Dermis blood vessel endothelial cell (primary cell): ENCODE measurements around the gene CTSG. TPM values are rescaled to one million over a fixed set of nuclear protein-coding genes. Genes with fewer than 3 reads are reported as not detected.
"Not testable (repeated sequence)": the region's sequence is repeated elsewhere in the genome, so short reads cannot be mapped to it uniquely, and the experiment has no call there.

ENCODE experiments used
- DNase-seq: peaks from one replicate; pipeline ENCODE4 v3.0.0; 2010
- total RNA-seq: library from RNA; depleted of rRNA; stranded (reverse); fragments of >200 nt; gene quantifications from 2 replicates; pipeline ENCODE4 v1.2.3, GENCODE V29; 2014

CTSG gene
- total RNA-seq, 1 donor from 2014 or later, result not detected

- DNase-seq, result no peak
These were observed 33.6 kb downstream of the CTSG start for GRCh38 chr14:24542346-24542936.

- DNase-seq, result no peak
These were observed 40.3 kb downstream of the CTSG start for GRCh38 chr14:24535737-24536136.

DNA sequence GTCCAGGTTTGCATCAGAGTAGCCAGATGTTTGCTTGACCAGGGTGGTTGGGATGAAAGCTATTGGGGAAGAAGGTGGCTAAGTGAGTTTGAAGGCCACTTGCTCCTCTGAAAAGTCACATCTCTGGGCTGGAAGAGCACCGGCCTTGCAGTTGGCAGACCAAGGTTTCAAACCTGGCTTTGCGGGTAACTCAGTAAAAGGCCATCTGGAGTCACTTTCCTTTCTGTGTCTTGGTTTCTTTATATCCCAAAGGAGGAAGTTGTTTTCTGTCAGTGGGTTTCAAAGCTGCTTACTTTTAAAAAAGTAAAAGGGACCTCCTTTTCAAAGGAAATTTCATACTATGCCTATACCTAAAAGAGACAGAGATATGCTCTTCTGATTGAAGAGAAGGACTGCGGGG lies 41.8 kb downstream of the CTSG start:
- no peak for DNase-seq

DNA sequence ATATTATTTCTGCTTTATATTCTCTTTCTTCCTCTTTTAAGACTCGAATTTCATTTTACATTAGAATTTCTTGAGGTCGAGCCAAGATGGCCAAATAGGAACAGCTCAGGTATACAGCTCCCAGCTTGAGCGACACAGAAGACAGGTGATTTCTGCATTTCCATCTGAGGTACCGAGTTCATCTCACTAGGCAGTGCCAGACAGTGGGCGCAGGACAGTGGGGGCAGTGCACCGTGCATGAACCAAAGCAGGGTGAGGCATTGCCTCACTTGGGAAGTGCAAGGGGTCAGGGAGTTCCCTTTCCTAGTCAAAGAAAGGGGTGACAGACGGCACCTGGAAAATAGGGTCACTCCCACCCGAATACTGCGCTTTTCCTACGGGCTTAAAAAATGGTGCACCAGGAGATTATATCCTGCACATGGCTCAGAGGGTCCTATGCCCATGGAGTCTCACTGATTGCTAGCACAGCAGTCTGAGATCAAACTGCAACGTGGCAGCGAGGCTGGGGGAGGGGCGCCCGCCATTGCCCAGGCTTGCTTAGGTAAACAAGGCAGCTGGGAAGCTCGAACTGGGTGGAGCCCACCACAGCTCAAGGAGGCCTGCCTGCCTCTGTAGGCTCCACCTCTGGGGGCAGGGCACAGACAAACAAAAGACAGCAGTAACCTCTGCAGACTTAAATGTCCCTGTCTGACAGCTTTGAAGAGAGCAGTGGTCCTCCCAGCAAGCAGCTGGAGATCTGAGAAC lies 50.0 kb downstream of the CTSG start:
- not testable (repeated sequence) for DNase-seq

Other genes with a start within 250 kb of the CTSG start
- 68.4 and 138 TPM in 2 replicates for gene ADCY4, start 241.2 kb downstream of the CTSG start, total RNA-seq
- 4.7 and 5.8 TPM in 2 replicates for gene RIPK3, start 236.3 kb downstream of the CTSG start, total RNA-seq
- gene NFATC4, start 208.1 kb downstream of the CTSG start, total RNA-seq, result 8.8 and 11.1 TPM in 2 replicates
- 12.6 and 17.0 TPM in 2 replicates for gene NYNRIN, start 177.2 kb downstream of the CTSG start, total RNA-seq
- 0.84 and 1.0 TPM in 2 replicates for gene CBLN3, start 146.6 kb downstream of the CTSG start, total RNA-seq
- 55.5 and 67.0 TPM in 2 replicates for gene KHNYN, start 146.3 kb downstream of the CTSG start, total RNA-seq
- 9.3 and 79.1 TPM in 2 replicates for gene SDR39U1, start 133.5 kb downstream of the CTSG start, total RNA-seq
- gene CMA1, start 68.0 kb downstream of the CTSG start, total RNA-seq, result not detected in 2 replicates
- not detected in 2 replicates for gene GZMH, start 33.4 kb upstream of the CTSG start, total RNA-seq
- gene GZMB, start 57.9 kb upstream of the CTSG start, total RNA-seq, result not detected in 2 replicates